ENCODE data around the gene ADAM20.

DNA sequence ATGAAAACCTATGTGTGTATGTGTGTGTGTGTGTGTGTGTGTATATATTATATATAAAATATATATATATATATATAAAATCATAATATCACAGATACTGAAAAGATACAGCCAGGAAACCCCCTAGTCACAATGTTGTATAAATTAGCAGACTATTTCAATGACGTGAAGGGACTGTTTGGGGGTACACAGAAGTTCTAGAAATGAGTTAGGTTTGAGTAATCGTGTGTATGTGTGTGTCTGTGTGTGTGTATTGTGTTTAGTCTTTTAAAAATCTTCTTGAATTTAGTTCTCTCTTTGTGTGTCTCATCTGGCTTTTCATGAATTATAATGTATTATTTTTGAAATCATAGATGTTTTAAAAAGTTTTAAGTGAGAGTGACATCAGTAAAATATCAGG is 61.0 kb downstream of the ADAM20 start:
- TF ChIP-seq, protein P1, sequence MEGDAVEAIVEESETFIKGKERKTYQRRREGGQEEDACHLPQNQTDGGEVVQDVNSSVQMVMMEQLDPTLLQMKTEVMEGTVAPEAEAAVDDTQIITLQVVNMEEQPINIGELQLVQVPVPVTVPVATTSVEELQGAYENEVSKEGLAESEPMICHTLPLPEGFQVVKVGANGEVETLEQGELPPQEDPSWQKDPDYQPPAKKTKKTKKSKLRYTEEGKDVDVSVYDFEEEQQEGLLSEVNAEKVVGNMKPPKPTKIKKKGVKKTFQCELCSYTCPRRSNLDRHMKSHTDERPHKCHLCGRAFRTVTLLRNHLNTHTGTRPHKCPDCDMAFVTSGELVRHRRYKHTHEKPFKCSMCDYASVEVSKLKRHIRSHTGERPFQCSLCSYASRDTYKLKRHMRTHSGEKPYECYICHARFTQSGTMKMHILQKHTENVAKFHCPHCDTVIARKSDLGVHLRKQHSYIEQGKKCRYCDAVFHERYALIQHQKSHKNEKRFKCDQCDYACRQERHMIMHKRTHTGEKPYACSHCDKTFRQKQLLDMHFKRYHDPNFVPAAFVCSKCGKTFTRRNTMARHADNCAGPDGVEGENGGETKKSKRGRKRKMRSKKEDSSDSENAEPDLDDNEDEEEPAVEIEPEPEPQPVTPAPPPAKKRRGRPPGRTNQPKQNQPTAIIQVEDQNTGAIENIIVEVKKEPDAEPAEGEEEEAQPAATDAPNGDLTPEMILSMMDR (optimal IDR thresholded peaks at IDR 0.05 in 1 of 3, IDR thresholded peaks at IDR 0.05 in 1 of 3, conservative IDR thresholded peaks at IDR 0.05 in 1 of 3; ENCODE audit: extremely low read depth in 1 of 3, insufficient read depth in 2 of 3, low read length in 3 of 3) = no peak
- no peak for TF ChIP-seq EZH2 (IDR thresholded peaks at IDR 0.05; ENCODE audit: low read length)

Data from keratinocyte (primary cell).